T-helper 17 cell (primary cell): ENCODE data around the gene PLS1. TPM values are rescaled to one million over a fixed set of nuclear protein-coding genes. Genes with fewer than 3 reads are reported as not detected.
"Not testable (repeated sequence)": the region's sequence is repeated elsewhere in the genome, so short reads cannot be mapped to it uniquely, and the experiment has no call there.

Source experiments
- ATAC-seq: fragments of 150-1000 bp; cut with Tn5 transposase; 2 replicates; pipeline ENCODE4 v1.10.0; 2021; ENCODE audit warnings: mild to moderate bottlenecking, moderate library complexity
- DNase-seq, 3 donors: peaks; one replicate each; pipeline versions ENCODE4 v3.0.0 to v3.0.0-alpha.2; 2020 to 2021
- H3K9me3 ChIP-seq: one replicate; pipeline ENCODE4 v1.7.0; 2013; ENCODE audit warnings: low read length, mild to moderate bottlenecking; ENCODE audit not compliant: control insufficient read depth, poor library complexity, severe bottlenecking
- H3K27ac Mint-ChIP-seq: one replicate; pipeline ENCODE4 v1.8.0; 2022; ENCODE audit warnings: mild to moderate bottlenecking, moderate library complexity, mixed read lengths
- H3K27me3 Mint-ChIP-seq: one replicate; pipeline ENCODE4 v1.8.0; 2022; ENCODE audit warnings: mixed read lengths
- H3K36me3 Mint-ChIP-seq: one replicate; pipeline ENCODE4 v1.8.0; 2022; ENCODE audit warnings: low read depth, mixed read lengths
- H3K4me1 Mint-ChIP-seq: one replicate; pipeline ENCODE4 v1.8.0; 2022; ENCODE audit warnings: mild to moderate bottlenecking, mixed read lengths
- H3K4me3 Mint-ChIP-seq: one replicate; pipeline ENCODE4 v1.8.0; 2022; ENCODE audit warnings: mild to moderate bottlenecking, moderate library complexity, mixed read lengths
- total RNA-seq, 4 donors: library from RNA in 2 of 4; stranded (reverse) in 2 of 4; gene quantifications; one replicate each; pipeline ENCODE4 v1.2.3 and lab custom pipeline; 2022 to 2026

The PLS1 gene
- total RNA-seq, 2 donors from 2014 or later, result 0.44 to 1.0 TPM

GRCh38 chr3:142694225-142694624, 98.0 kb downstream of the PLS1 start:
- H3K9me3 ChIP-seq, result no peaks in the 10 kb centered on the region
- Mint-ChIP-seq H3K27ac (no peak overlapping the region), H3K36me3 (no peaks in the 10 kb centered on the region), H3K4me3 (no peak overlapping the region), H3K4me1 (no peaks in the 10 kb centered on the region), H3K27me3 (no peaks in the 10 kb centered on the region)
- ATAC-seq (no peak), DNase-seq (no peak)

GRCh38 chr3:142705198-142705597, 109.0 kb downstream of the PLS1 start:
- no peak for ATAC-seq
- no peak for DNase-seq
- Mint-ChIP-seq H3K4me1 (peaks cover 8% of the 10 kb centered on the region), H3K36me3 (no peaks in the 10 kb centered on the region), H3K27me3 (no peaks in the 10 kb centered on the region), H3K4me3 (no peak overlapping the region), H3K27ac (no peak overlapping the region)
- no peaks in the 10 kb centered on the region for H3K9me3 ChIP-seq

- H3K4me1 Mint-ChIP-seq, result peaks cover 8% of the 10 kb centered on the region
These were observed 110.3 kb downstream of the PLS1 start for GRCh38 chr3:142706321-142707127.

GRCh38 chr3:142709207-142709606, 113.0 kb downstream of the PLS1 start:
- H3K27me3 Mint-ChIP-seq, result peaks cover 6% of the 10 kb centered on the region
- no peak overlapping the region for H3K27ac Mint-ChIP-seq
- H3K4me3 Mint-ChIP-seq, result no peak overlapping the region
- no peak for ATAC-seq
- H3K4me1 Mint-ChIP-seq, result peaks cover 8% of the 10 kb centered on the region
- H3K36me3 Mint-ChIP-seq, result peaks cover 3% of the 10 kb centered on the region
- no peak for DNase-seq
- H3K9me3 ChIP-seq, result no peaks in the 10 kb centered on the region

More at GRCh38 chr3:142706321-142707127, 110.3 kb downstream of the PLS1 start:
- H3K4me3 Mint-ChIP-seq, result no peak overlapping the region
- H3K9me3 ChIP-seq, result no peaks in the 10 kb centered on the region
- H3K36me3 Mint-ChIP-seq, result no peaks in the 10 kb centered on the region
- no peaks in the 10 kb centered on the region for H3K27me3 Mint-ChIP-seq
- DNase-seq (no peak), ATAC-seq (no peak)
- H3K27ac Mint-ChIP-seq, result no peak overlapping the region

- not testable (repeated sequence) for DNase-seq, H3K27ac Mint-ChIP-seq, H3K4me3 Mint-ChIP-seq, H3K36me3 Mint-ChIP-seq, H3K4me1 Mint-ChIP-seq, H3K9me3 ChIP-seq, ATAC-seq
- H3K27me3 Mint-ChIP-seq, result peaks cover 40% of the 10 kb centered on the region
These were observed 118.7 kb downstream of the PLS1 start for GRCh38 chr3:142714882-142715281.

DNA sequence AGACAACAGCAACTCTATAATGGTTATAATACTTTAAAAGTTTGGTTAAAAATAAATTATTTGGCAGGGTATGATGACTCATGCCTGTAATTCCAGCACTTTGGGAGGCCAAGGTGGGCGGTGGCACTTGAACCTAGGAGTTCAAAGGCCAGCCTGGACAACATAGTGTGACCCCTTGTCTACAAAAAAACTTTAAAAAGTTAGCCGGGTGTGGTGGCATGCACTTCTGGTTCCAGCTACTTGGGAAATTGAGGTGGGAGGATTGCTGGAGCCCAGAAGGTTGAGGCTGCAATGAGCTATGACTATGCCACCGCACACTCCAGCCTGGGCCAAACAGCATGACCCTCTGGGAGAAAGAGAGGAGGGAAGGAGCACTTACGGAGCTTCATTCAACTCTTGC, 119.9 kb downstream of the PLS1 start:
- H3K27ac Mint-ChIP-seq, result no peak overlapping the region
- ATAC-seq, result no peak
- H3K36me3 Mint-ChIP-seq, result peaks cover 8% of the 10 kb centered on the region
- no peak for DNase-seq
- H3K4me1 Mint-ChIP-seq, result no peaks in the 10 kb centered on the region
- peaks cover 41% of the 10 kb centered on the region for H3K27me3 Mint-ChIP-seq
- H3K4me3 Mint-ChIP-seq, result no peak overlapping the region
- H3K9me3 ChIP-seq, result no peaks in the 10 kb centered on the region

- Mint-ChIP-seq H3K27ac (no peak overlapping the region), H3K4me3 (peak overlapping the region; percentile 93), H3K4me1 (peaks cover 16% of the 10 kb centered on the region), H3K27me3 (peaks cover 12% of the 10 kb centered on the region), H3K36me3 (peaks cover 4% of the 10 kb centered on the region)
- ATAC-seq, result no peak
- DNase-seq, result no peak
- no peaks in the 10 kb centered on the region for H3K9me3 ChIP-seq
These were observed 127.4 kb downstream of the PLS1 start for GRCh38 chr3:142723665-142723967.

- peaks cover 16% of the 10 kb centered on the region for H3K4me1 Mint-ChIP-seq
- DNase-seq, result peak; percentile 65 to 75 (median 65)
- peak within 1 kb of the TSS; percentile 68 for H3K27ac Mint-ChIP-seq
- peaks cover 7% of the 10 kb centered on the region for H3K27me3 Mint-ChIP-seq
- ATAC-seq, result peak; percentile 96
- peak within 1 kb of the TSS; percentile 93 for H3K4me3 Mint-ChIP-seq
- peaks cover 4% of the 10 kb centered on the region for H3K36me3 Mint-ChIP-seq
- no peaks in the 10 kb centered on the region for H3K9me3 ChIP-seq
These were observed 127.9 kb downstream of the PLS1 start, which contains the start of gene TRPC1 for GRCh38 chr3:142723968-142724681. TRPC1 (plus strand) TSS chr3:142724034; CDS start chr3:142724560, 526 bp downstream.

DNA sequence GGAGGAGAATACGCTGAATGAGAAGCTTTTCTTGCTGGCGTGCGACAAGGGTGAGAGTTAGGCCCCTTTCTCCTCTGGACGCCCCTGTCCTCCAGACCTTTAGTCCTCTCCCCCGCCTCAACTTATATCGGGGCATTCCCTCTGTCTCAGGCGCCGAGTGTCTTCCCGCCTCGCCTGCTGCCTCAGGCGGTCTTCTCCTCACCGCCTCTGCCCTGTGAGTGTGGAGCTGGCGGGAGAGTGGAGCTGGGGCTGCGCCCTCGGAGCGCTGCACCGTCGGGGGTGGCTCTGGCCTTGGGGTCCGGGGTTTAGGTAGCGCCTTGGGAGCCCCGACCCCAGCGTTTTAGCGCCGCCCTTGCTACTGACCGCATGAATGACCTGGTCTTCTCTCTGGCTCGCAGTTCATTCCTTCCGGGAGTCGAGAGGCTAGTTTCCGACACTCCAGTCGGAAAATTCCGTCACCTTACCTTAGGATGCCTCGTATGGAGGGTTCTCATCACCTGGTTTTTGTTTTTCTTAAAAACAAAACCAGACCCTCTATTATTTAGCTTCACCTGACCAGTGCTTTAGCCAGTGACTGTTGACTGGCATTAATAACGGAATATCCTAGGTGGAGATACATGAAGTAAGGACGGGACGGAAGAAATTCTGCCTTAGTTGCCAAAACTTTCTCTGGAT, 128.6 kb downstream of the PLS1 start:
- H3K36me3 Mint-ChIP-seq, result peaks cover 2% of the 10 kb centered on the region
- H3K27me3 Mint-ChIP-seq, result peaks cover 2% of the 10 kb centered on the region
- no peaks in the 10 kb centered on the region for H3K9me3 ChIP-seq
- DNase-seq (peak in 2 of 3 donors; percentile 4 to 13), ATAC-seq (no peak)
- peak overlapping the region; percentile 93 for H3K4me3 Mint-ChIP-seq
- peak overlapping the region; percentile 68 for H3K27ac Mint-ChIP-seq
- peaks cover 16% of the 10 kb centered on the region for H3K4me1 Mint-ChIP-seq

DNA sequence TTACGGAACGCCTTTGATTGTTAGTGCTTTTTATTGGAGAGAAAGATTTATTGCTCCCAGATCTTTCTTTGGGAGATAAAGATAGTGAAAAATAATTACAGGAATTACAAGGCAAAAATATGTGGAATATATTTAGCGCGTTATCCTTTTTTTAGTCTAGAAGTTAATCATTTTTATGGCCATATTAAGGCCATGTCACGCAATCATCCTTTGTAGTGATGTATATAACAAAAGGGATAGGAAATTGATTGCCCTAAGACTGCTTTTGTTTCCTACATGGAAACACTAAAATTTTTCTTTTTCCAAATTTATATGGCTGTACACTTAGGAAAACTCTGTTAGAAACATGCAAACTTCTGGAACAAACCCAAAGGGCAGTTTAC, 129.2 kb downstream of the PLS1 start:
- no peaks in the 10 kb centered on the region for H3K9me3 ChIP-seq
- Mint-ChIP-seq H3K27ac (peak overlapping the region; percentile 68), H3K4me3 (peak overlapping the region; percentile 93), H3K27me3 (no peaks in the 10 kb centered on the region), H3K4me1 (peaks cover 16% of the 10 kb centered on the region), H3K36me3 (peaks cover 2% of the 10 kb centered on the region)
- no peak for DNase-seq
- no peak for ATAC-seq

GRCh38 chr3:142726017-142726416, 129.8 kb downstream of the PLS1 start:
- no peak overlapping the region for H3K27ac Mint-ChIP-seq
- H3K4me1 Mint-ChIP-seq, result peaks cover 16% of the 10 kb centered on the region
- no peak overlapping the region for H3K4me3 Mint-ChIP-seq
- H3K9me3 ChIP-seq, result no peaks in the 10 kb centered on the region
- ATAC-seq, result no peak
- no peaks in the 10 kb centered on the region for H3K27me3 Mint-ChIP-seq
- DNase-seq, result no peak
- H3K36me3 Mint-ChIP-seq, result peaks cover 2% of the 10 kb centered on the region

DNA sequence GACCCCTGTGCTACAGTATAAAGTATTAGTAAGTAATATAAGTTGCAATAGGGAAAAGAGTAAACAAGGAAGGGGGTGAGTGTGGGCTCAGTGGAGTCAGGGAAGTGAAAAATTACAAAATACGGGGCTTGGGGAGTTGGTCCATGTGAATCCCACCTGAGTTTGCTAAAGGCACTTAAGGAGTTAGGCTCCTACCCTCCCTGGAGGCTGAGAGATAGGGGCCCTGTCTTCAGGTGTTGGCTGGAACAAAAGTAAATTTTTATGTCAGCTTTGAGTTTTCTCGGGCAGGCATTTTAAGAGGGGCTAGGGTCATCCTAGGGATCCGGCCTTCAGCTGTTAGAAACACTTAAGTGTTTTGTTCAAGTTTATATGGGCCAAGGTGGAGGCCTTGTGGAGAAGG, 135.9 kb downstream of the PLS1 start:
- no peak for DNase-seq
- ATAC-seq, result no peak
- H3K4me3 Mint-ChIP-seq, result no peak overlapping the region
- no peaks in the 10 kb centered on the region for H3K27me3 Mint-ChIP-seq
- no peaks in the 10 kb centered on the region for H3K36me3 Mint-ChIP-seq
- no peak overlapping the region for H3K27ac Mint-ChIP-seq
- peaks cover 5% of the 10 kb centered on the region for H3K4me1 Mint-ChIP-seq
- H3K9me3 ChIP-seq, result no peaks in the 10 kb centered on the region

DNA sequence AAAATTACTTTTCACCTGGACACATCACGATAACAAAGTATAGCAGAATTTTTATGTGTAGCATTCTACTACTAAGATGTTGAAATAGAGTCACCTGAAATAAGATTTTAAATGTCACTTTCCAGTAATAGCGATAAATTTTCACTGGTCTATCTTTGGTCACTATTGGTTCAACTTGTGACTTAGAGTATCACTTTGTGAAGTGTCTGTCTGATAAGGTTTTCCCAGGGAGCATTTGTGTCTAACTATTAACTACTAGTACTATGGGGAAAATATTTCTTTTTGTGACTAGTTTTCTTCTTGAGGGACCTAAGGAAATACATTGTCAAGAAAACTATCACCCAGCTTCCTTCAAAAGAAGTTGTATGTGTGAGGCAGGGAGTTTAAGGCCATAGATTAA, 138.6 kb downstream of the PLS1 start:
- Mint-ChIP-seq H3K27ac (no peak overlapping the region), H3K4me3 (no peak overlapping the region), H3K4me1 (peaks cover 3% of the 10 kb centered on the region), H3K27me3 (no peaks in the 10 kb centered on the region), H3K36me3 (no peaks in the 10 kb centered on the region)
- H3K9me3 ChIP-seq, result no peaks in the 10 kb centered on the region
- ATAC-seq, result no peak
- no peak for DNase-seq
